GM18499 (cell line): ENCODE results near the gene IGSF3.
A peak's percentile ranks its signal among the peaks of the same experiment; 100 is the strongest.
"Not testable (repeated sequence)": the region's sequence is repeated elsewhere in the genome, so short reads cannot be mapped to it uniquely, and the experiment has no call there.

ENCODE experiments used
- ATAC-seq: cut with Tn5 transposase; IDR thresholded peaks from one replicate; pipeline ENCODE4 v1.9.1; 2021; ENCODE audit warnings: moderate number of reproducible peaks; ENCODE audit not compliant: insufficient read depth, unreplicated experiment

IGSF3 gene

GRCh38 chr1:116567790-116568661 lies 99.5 kb downstream of the IGSF3 start:
- no peak for ATAC-seq

- no peak for ATAC-seq
These were observed 102.3 kb downstream of the IGSF3 start for GRCh38 chr1:116565222-116565621.

DNA sequence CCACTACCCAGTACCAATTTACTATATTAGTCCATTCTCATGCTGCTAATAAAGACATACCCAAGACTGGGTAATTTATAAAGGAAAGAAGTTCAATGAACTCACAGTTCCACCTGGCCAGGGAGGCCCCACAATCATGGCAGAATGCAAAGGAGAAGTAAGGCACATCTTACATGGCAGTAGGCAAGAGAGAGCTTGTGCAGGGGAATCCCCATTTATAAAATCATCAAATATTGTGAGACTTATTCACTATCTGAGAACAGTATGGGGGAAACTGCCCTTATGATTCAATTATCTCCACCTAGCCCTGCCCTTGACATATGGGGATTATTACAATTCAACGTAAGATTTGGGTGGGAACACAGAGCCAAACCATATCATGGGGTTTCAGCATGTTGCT lies 103.1 kb downstream of the IGSF3 start:
- ATAC-seq: no peak

DNA sequence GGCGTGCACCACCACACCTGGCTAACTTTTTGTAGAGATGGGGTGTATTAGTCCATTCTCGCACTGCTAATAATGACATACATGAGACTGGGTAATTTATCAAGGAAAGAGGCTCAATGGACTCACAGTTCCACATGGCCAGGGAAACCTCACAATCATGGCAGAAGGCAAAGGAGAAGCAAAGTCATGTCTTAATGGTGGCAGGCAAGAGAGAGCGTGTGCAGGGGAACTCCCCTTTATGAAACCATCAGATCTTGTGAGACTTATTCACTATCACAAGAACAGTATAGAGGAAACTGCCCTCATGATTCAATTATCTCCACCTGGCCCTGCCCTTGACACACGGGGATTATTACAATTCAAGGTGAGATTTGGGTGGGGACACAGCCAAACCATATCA lies 105.1 kb downstream of the IGSF3 start:
- not testable (repeated sequence) for ATAC-seq

GRCh38 chr1:116561563-116561962 lies 106.0 kb downstream of the IGSF3 start:
- no peak for ATAC-seq

- ATAC-seq: no peak
These were observed 106.6 kb downstream of the IGSF3 start for GRCh38 chr1:116560704-116561490.

- ATAC-seq: no peak
These were observed 108.2 kb downstream of the IGSF3 start for GRCh38 chr1:116559304-116559761.

GRCh38 chr1:116558571-116558970 lies 109.0 kb downstream of the IGSF3 start:
- ATAC-seq: no peak

- no peak for ATAC-seq
These were observed 109.4 kb downstream of the IGSF3 start for GRCh38 chr1:116558140-116558549.

DNA sequence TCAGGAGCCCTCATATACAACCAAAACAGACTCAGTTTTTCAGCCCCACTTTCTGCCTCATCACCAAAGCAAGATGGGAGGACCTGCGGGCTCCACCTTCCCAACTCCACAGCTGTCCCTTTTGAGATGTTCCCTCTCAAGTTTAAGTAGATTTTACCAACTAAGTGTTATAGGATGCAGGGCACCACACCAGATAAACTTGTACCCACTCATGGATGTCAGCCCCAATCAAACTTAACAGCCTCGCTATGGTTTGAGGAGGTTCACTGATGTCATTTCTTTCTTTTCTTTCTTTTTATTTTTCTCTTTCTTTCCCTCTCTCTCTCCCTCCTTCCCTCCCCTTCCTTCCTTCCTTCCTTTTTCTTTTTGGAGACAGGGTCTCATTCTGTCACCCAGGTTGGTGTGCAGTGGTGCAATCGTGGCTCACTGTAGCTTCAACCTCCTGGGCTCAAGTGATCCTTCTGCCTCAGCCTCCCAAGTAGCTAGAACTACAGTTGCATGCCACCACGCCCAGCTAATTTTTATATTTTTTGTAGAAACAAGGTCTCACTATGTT lies 110.1 kb downstream of the IGSF3 start:
- ATAC-seq: no peak

- ATAC-seq: peak; percentile 42
These were observed 111.1 kb downstream of the IGSF3 start for GRCh38 chr1:116556289-116557006.

DNA sequence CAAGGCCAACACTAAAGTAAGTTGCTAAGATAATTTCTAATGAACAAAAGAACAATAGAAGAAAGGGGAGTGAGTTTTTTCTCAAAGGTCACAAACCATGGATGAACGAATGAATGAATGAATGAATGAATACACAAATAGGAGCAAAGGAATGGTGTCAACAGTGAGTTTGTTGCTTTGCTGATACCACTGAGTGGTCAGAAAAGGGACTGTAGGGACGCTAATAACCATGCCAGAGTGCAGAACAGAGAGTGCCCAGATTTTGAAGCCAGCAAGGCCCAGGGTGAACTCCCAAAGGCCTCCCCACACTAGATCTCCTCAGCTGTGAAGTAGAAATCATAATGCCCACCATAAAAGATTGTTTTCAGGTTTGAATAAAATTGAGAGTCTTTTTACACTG lies 112.6 kb downstream of the IGSF3 start:
- no peak for ATAC-seq

GRCh38 chr1:116553386-116554115 lies 114.0 kb downstream of the IGSF3 start:
- ATAC-seq: no peak

DNA sequence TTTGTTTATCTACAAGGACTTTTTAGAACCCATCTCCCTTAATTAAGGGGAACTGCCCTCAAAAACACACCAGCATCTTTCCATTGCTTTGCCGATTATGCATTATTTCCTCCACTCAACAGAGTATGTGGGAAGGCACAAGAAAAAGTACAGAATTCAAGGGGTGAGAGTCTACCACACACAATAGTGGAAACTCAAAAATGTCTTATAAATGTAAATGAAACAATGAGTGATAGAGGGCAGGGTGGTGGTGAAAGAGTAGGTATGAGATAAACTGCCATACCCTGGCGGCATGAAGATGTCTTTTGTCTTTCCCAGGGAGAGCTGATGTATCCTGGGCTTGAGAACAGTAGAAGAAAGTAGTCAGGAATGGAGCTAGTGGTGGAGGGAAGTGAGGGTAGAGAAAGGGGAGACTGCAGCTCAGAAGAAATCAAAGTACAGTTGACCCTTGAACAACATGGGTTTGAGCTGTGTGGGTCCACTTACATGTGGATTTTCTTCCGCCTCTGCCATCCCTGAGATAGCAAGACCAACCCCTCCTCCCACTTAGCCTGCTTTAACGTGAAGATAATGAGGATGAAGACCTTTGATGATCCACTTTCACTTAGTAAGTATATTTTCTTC lies 121.1 kb downstream of the IGSF3 start:
- no peak for ATAC-seq

- ATAC-seq: no peak
These were observed 122.2 kb downstream of the IGSF3 start for GRCh38 chr1:116545359-116545705.

DNA sequence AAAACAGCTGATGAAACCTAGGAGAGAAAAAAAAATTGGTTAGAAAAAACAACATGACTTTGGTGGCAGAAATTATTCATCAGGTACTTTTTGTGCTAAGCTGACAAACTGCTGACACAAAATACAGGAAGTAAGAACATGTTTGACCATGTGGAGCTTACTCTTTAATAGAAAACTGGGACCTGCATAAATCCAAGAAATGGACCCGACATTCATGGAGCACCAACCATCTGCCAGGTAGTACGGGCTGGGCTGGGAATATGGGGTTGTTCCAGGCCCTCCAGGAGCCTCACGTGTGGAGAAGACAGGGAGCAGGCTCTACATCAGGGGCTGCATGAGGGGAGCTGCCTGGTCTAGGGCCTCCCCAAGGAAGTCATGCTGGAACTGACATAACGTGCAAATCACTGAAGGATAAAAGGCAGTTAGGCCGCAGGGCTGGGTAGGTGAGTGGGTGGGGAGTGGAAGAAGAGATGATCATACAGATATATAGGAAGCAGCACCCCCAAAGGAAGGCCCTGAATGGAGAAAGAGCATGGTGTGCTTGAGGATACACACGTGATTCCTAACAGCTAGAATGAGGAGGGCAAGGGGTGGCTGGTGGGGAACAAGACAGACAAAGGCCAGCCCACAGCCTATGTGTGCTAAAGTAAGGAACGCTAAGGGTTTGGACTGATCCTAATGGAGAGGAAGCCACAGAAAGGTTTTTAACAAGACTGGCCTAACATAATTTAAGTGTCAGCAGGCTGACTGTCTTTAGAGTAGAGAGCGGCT lies 122.8 kb downstream of the IGSF3 start:
- no peak for ATAC-seq

DNA sequence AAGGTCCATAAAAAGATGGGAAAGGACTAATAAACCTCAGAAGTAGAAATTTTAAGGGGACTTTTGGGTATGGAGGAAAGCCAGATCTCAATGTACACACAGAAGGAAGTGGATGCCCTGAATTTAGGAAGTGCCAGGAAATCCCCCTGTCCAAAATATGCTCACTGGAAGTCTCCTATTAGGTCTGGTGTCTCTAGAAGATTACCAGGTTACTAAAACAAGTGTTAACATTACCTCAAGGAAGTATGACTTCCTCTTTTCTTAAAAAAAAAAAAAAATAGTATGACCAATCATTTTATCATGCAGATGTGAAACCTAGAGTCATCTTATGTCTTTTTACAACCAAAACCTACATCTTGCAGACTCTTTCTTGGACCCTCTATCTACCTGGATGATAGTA lies 127.4 kb downstream of the IGSF3 start:
- ATAC-seq: peak; percentile 71

DNA sequence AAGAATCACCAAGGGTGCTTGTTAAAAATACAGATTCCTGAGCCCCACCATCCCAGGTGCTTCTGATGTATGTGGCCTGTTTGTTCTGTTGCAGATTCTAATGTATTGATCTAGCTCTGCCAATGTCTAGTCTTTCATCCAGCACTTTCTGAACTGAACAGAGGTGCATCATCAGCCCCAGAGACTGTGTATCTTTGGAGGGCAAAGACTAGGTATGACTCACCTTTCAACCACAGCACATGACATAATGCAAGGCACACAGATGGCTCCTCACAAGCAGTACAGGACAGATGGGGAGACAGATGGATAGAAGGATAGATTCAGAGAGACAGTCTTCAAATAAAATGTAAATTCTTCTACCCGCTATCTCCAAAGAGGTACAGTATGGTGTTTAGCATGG lies 129.0 kb downstream of the IGSF3 start:
- peak; percentile 73 for ATAC-seq

- ATAC-seq: no peak
These were observed 129.6 kb downstream of the IGSF3 start for GRCh38 chr1:116537898-116538297.
